Measurements from ENCODE around the gene ADIPOQ. TPM values are rescaled to one million over a fixed set of nuclear protein-coding genes. Genes with fewer than 3 reads are reported as not detected.

Gene ADIPOQ
- total RNA-seq, 1 experiment from 2014 or later: not detected

GRCh38 chr3:186814100-186814499, 28.4 kb upstream of the ADIPOQ start:
- no peak overlapping the region for H2BK15ac ChIP-seq (ENCODE audit: low read depth, low read length)
- TF ChIP-seq CTCF (conservative IDR thresholded peaks at IDR 0.05): no peak
- H3K4ac ChIP-seq (ENCODE audit: low read depth, low read length): no peak overlapping the region
- no peaks in the 10 kb centered on the region for H3K27me3 Mint-ChIP-seq (ENCODE audit: low read depth)
- no peak overlapping the region for H3K9ac ChIP-seq (ENCODE audit: extremely low read depth, insufficient read length, low read length)
- H3K79me1 ChIP-seq (ENCODE audit: insufficient read depth, low read depth, low read length, poor library complexity, severe bottlenecking): no peaks in the 10 kb centered on the region
- H2AK5ac ChIP-seq (ENCODE audit: insufficient read length, low read length): no peak overlapping the region
- no peak overlapping the region for H2BK12ac ChIP-seq (ENCODE audit: insufficient read length, low read depth, low read length)
- no peak overlapping the region for H4K5ac ChIP-seq (ENCODE audit: insufficient read length, low read depth, low read length)
- no peak overlapping the region for H2BK120ac ChIP-seq (ENCODE audit: low read depth, low read length, poor library complexity, severe bottlenecking)
- H3K4me3 Mint-ChIP-seq: no peak overlapping the region
- no peaks in the 10 kb centered on the region for H3K27me3 ChIP-seq (ENCODE audit: insufficient read depth, low read length)
- no peaks in the 10 kb centered on the region for H3K9me3 ChIP-seq (ENCODE audit: control insufficient read depth, low read depth, low read length)
- H3K36me3 Mint-ChIP-seq (ENCODE audit: insufficient read depth in 1 of 3, low read depth in 3 of 3): no peaks in the 10 kb centered on the region; a peak in 3 of 7 replicates
- H2BK20ac ChIP-seq (ENCODE audit: low read depth, low read length, poor library complexity, severe bottlenecking): no peak overlapping the region
- peaks cover 0 to 8% of the 10 kb centered on the region in 2 experiments; a peak in 3 of 5 replicates for H3K9me3 Mint-ChIP-seq
- H3K56ac ChIP-seq (ENCODE audit: insufficient read length, low read depth, low read length): no peak overlapping the region
- H2AFZ ChIP-seq (ENCODE audit: low read length): no peak overlapping the region
- no peak overlapping the region for H3K27ac Mint-ChIP-seq
- H2BK5ac ChIP-seq (ENCODE audit: insufficient read length, low read length): no peak overlapping the region
- H3K23me2 ChIP-seq (ENCODE audit: insufficient read length, low read depth, low read length, poor library complexity, severe bottlenecking): no peaks in the 10 kb centered on the region
- H3K79me2 ChIP-seq (ENCODE audit: insufficient read depth, low read length): no peaks in the 10 kb centered on the region
- H3K14ac ChIP-seq (ENCODE audit: insufficient read depth, low read length): no peak overlapping the region
- no peaks in the 10 kb centered on the region; the same call in 1 of the 2 replicates for H3K4me1 ChIP-seq (ENCODE audit: insufficient read depth, low read length)
- H3K4me1 Mint-ChIP-seq: peaks cover 18 to 20% of the 10 kb centered on the region in 2 experiments
- WGBS (ENCODE audit: extremely low coverage, insufficient read length, low lambda C conversion rate): no CpG with 5 or more reads among the region's 4 CpGs
- DNase-seq: no peak
- no peak overlapping the region for H3K18ac ChIP-seq (ENCODE audit: insufficient read length, low read depth, low read length)
- no peak overlapping the region for H4K91ac ChIP-seq (ENCODE audit: insufficient read length, low read depth, low read length)
- no peak overlapping the region for H3T11ph ChIP-seq (ENCODE audit: low read length)
- H3K27ac ChIP-seq (ENCODE audit: insufficient read length, low read depth, low read length): no peak overlapping the region
- no peak overlapping the region for H4K8ac ChIP-seq (replicated peaks; ENCODE audit: insufficient read length, low read depth, low read length)
- no peaks in the 10 kb centered on the region for H4K20me1 ChIP-seq (ENCODE audit: control insufficient read depth, insufficient read depth, insufficient read length)
- no peak overlapping the region for H3K23ac ChIP-seq (ENCODE audit: insufficient read length, low read depth, low read length)
- H3K4me2 ChIP-seq (ENCODE audit: insufficient read depth, insufficient read length, low read length): no peak overlapping the region

All from H9 (cell line).